Measurements from ENCODE around the gene KIF22.
"Not testable (repeated sequence)": the region's sequence is repeated elsewhere in the genome, so short reads cannot be mapped to it uniquely, and the experiment has no call there.

Gene KIF22

DNA sequence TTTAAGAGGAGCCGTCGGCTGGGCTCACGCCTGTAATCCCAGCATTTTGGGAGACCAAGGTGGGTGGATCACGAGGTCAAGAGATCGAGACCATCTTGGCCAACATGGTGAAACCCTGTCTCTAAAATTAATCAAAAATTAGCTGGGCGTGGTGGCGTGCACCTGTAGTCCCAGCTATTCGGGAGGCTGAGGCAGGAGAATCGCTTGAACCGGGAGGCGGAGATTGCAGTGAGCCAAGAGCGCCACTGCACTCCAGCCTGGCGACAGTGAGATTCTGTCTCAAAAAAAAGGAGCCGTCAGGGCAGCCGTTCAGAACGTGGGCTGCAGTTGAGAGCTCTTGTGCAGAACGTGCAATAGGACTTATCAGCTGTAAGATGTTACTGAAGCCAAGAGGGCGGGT lies 2.6 kb downstream of the KIF22 start:
- DNase-seq, result not testable (repeated sequence)

GRCh38 chr16:29794231-29794710 lies 3.7 kb downstream of the KIF22 start:
- DNase-seq, result no peak

- no peak for DNase-seq
These were observed 11.9 kb downstream of the KIF22 start for GRCh38 chr16:29802416-29802935.

- no peak for DNase-seq
These were observed 13.5 kb downstream of the KIF22 start for GRCh38 chr16:29804020-29804419.

GRCh38 chr16:29804455-29805231 lies 14.1 kb downstream of the KIF22 start:
- DNase-seq, result peak in 17 of 58 donors; percentile 16 to 79 (median 45)

DNA sequence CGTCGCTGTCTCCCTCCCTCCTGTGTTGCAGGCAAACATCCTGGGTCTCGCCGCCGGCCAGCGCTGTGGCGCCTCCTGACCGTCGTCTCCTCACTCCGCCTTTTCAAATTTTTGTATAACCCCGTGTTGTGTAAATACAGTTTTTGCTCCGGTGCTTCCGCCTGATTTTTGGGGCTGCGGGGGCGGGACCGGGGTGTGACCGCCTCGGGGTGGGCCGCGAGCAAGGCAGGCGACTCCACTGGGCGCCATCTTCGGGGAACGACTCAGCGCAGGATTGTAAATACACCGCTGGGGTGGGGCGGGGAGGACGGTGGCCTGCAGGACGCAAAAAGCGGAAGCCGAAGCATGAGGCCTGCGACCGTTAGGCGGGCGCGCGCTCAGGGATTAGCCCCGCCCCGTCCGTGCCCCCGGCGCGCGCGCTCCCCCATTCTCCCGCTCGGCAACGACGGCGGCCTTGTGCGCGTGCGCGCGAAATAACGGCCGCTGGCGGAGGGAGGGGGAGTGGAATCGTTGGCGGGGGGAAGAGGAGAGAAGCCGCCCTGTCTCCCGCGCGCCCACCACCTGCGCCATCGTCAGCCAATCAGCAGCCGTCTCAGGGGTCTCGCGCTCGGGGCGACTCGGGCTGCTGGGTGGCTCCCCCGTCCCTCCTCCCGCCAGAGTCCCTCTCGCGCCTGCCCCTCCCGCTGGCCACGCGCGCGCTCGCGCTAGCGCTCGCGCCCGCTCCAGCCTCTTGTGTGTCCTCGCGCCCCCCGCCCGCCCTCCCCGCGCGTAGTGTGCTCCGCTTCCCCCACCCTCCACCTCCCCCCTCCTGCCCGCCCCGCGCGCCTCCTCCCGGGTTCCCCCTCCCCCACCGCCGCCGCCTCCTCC lies 14.9 kb downstream of the KIF22 start:
- peak; percentile 88 to 100 (median 97) for DNase-seq

DNA sequence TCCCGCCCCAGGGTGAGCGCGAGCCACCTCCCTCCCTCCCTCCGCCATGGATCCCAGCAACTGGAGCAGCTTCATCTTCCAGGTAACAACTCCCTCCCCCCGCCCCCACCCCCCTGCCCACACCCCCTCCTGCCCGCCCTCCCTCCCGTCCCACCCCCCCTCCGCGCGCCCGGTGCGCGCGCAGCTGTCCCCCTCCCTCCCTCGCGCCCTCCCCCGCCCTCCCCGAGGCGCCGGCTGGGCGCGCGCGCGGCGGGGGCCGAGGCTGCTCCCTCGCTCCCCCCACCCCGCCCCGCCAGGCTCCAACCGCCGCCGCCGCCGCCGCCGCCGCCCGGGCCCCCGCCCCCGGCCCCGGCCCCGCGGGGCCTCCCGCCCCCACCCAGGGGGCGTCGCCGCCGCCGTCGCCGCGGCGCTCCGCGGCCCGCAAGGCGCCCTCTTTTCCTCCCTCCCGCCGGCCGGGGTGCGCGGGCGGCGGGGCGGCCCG lies 15.6 kb downstream of the KIF22 start, which contains the start of gene MAZ:
TSS of gene MAZ (plus strand) at position 431 of the 481 bp plus-strand sequence. CDS start 173 bp downstream, outside the sequence.
- DNase-seq, result peak in 8 of 58 donors; percentile 74 to 92 (median 76)

GRCh38 chr16:29806641-29807425 lies 16.3 kb downstream of the KIF22 start:
- DNase-seq, result peak in 7 of 58 donors; percentile 17 to 55 (median 22)

DNA sequence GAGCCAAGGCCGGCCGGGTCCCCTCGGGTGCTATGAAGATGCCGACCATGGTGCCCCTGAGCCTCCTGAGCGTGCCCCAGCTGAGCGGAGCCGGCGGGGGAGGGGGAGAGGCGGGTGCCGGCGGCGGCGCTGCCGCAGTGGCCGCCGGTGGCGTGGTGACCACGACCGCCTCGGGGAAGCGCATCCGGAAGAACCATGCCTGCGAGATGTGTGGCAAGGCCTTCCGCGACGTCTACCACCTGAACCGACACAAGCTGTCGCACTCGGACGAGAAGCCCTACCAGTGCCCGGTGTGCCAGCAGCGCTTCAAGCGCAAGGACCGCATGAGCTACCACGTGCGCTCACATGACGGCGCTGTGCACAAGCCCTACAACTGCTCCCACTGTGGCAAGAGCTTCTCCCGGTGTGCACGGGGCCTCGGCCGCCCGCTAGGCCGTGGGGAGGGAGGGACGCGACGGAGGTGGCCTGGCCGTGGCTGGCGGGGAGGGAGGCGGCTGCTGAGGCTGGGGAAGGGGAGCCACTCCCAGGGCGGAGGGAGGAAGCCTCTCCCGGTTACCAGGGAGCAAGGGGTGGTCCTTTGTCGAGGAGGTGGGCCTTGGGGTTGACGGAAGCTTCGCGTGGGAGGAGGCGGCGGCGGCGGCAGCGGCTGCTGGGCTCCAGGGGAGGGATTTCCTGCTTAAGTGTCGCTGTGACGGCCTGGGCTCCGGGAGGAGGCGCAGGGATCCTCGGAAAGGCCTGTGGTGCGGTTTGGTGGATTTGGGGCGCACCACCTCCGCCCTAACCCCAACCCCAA lies 17.1 kb downstream of the KIF22 start:
- peak in 56 of 58 donors; percentile 58 to 95 (median 83) for DNase-seq

- DNase-seq, result no peak
These were observed 17.8 kb downstream of the KIF22 start for GRCh38 chr16:29808219-29808900.

- DNase-seq, result peak in 1 of 58 donors; percentile 0
These were observed 18.6 kb downstream of the KIF22 start for GRCh38 chr16:29809031-29809747.

- peak in 2 of 58 donors; percentile 20 to 28 for DNase-seq
These were observed 19.5 kb downstream of the KIF22 start for GRCh38 chr16:29809850-29810698.

- no peak for DNase-seq
These were observed 20.2 kb downstream of the KIF22 start for GRCh38 chr16:29810699-29811169.

- peak in 55 of 58 donors; percentile 66 to 97 (median 87) for DNase-seq
These were observed 20.8 kb downstream of the KIF22 start for GRCh38 chr16:29811170-29811895.

DNA sequence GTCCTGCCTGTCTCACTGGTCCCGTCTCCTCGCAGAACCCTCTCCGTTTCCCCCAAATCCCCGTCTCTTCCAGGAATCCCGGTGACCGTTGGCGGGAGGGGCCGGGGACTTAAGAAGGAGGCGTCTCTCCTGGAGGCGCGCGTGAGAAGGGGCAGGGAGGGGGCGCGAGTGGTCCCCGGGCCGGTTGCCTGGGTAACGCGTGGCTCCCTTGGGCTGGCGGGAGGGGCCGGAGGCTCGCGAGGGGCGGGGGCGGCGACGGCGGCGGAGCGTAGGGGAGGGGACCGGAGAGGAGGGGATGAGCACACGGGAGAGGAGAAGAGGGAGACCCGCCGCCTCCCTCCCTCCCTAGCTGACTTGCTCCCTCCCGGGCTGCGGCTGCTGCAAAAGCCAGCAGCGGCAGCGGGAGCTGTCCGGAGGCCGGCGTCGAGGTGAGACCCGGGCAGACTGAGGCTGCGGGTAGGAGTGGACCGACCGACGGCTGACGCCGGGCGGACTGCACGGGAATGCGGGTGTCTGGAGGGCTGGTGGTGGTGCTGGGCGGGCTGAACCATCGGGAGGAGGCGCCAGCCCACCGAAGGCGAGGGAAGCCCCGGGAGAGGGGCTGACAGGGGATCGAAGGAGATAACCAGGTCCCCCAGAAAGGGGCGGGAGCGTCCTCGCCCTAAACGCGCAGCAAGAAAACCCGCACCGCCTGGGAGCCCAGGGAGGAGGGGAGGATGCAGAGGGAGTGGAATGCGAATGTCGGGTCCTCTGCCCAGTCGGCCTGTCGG lies 21.5 kb downstream of the KIF22 start, which contains the start of gene PRRT2:
TSS of gene PRRT2 (plus strand) at position 298 of the 770 bp plus-strand sequence. CDS start 862 bp downstream, outside the sequence.
- DNase-seq, result peak in 54 of 58 donors; percentile 39 to 89 (median 70)

Measured in anterior cingulate cortex (tissue), 58 donors.